HK-2 (cell line): Measurements from ENCODE around the gene ALDH3A1.
"Not testable (repeated sequence)": the region's sequence is repeated elsewhere in the genome, so short reads cannot be mapped to it uniquely, and the experiment has no call there.

Experiments
- DNase-seq: peaks from one replicate; pipeline ENCODE4 v3.0.0-alpha.2; 2018; ENCODE audit not compliant: unreplicated experiment

ALDH3A1 gene

DNA sequence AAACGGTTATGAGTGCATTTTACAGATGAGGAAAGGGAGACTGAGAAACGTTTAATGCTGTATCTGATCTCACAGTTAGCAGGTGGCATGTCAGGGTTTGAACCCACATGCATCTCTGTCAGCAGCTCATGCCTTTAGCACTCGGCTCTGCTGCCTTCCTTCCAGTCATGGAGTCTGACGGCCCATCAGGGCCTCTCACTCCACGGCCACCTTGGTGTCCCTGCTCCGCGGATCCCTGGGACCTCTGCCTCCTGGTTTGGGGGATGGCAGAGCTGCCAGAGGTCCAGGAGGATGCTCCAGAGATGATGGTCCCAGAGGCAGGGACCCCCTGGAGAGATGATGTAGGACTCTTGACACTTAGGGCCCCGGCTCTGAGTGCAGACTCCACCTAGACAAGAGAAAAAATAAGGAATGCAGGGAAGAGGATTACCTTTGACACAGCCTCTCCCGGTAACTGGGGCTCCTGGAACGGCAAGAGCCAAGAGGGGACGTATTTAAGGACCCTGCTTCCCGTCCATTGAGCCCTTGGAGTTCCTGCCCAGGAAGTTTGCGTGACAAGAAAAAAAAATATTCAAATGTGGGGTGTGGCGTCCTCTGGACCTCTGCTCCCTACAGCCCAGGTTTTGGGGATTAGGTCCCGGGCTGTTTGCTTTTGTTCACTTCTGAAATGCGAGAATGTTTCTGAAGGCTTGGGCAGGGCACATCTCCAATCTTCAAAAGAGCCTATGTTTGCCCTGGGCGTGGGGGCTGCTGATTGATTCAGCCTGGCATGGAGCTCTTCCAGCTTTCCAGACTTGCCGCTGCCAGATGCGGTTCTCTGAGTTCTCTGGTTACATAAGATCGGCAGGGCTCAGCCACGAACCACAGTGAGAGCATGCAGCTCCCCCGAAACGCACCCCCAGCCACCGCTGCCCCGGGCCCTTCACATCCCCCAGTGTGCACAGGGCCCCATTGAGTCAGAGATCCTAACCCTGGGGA is at the start of gene ALDH3A1:
Gene ALDH3A1 (minus strand): TSS at position 470 of the 978 bp plus-strand sequence. CDS start 3,169 bp downstream, outside the sequence.
- DNase-seq = no peak

DNA sequence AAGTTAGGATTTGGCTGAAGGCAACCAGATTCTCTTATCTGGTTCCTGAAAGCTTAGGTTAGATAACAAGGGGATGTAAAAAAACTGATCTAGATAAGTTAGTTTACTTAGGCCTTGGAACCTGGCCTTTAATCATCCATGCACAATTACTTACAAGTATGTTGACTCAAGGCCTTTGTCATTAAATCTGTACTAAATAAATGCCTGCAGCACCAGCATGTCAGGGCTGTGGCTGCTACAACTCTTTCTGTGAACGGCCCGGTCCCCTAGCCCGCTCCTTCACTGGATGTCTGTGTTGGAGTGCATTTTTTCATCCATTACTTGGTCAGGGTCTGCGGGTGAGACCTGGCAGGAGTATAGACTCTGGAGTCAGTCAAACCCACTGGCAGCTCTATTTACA is 48.4 kb upstream of the ALDH3A1 start:
- DNase-seq = no peak

DNA sequence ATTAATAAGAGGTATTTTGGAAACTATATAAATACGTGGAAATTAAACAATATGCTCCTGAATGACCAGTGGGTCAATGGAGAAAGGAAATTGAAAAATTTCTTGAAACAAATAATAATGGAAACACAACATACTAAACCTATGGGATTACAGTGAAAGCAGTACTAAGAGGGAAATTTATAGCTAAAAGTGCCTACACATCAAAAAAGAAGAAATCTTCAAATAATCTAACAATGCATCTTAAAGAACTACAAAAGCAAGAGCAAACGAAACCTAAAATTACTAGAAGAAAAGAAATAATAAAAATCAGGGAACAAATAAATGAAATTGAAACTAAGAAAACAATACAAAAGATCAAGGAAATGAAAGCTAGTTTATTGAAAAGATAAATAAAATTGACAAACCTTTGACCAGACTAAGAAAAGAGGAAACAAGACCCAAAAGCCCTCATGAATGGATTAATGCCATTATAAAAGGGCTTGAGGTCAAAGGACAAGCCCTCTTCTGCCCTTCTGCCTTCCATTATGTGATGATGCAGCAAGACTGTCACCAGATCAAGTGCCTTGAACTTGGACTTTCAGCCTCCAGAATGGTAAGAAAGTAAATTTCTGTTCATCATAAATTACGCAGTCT is 43.9 kb upstream of the ALDH3A1 start:
- DNase-seq = no peak

DNA sequence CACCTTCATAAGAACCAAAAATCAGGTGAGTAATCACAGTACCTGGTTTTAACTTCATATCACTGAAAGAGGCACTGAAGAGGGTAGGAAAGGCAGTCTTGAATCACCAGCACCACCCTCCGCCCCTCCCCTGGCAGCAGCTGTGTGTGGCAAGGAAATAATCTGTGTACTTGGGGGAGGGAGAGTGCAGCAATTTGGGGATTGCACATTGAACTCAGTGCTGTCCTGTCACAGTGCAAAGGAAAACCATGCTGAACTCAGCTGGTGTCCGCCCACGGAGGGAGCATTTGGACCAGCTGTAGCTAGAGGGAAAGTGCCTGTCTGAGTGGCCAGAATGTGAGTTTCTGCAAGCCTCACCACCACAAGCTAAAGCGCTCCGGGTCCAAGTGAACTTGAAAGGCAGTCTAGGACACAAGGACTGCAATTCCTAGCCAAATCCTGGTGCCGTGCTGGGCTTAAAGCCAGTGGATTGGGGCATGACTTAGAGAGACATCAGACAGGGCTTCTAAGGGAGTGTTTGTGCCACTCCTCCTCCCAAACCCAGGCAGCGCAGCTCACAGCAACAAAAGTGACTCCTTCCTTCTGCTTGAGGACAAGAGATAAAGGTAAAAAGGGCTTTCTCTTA is 39.7 kb upstream of the ALDH3A1 start:
- no peak for DNase-seq

DNA sequence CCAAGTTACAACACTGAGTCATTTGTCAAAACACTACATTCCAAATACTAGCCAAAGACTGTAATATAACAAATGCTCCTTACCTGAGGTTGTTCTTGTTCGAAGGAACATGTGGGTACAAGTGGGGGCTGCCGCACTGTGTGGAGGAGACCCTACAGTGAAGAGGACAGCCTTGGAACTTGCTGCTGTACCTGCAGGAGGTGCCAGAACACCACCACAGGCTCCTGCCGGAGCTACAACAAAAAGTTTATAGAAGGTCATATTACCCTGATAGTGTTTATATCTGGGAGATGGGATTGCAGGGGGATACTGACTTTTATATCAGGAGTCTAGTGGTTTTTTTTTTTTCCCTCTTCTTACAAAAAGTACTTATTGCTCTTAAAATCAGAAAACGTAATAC is 37.8 kb upstream of the ALDH3A1 start:
- no peak for DNase-seq

DNA sequence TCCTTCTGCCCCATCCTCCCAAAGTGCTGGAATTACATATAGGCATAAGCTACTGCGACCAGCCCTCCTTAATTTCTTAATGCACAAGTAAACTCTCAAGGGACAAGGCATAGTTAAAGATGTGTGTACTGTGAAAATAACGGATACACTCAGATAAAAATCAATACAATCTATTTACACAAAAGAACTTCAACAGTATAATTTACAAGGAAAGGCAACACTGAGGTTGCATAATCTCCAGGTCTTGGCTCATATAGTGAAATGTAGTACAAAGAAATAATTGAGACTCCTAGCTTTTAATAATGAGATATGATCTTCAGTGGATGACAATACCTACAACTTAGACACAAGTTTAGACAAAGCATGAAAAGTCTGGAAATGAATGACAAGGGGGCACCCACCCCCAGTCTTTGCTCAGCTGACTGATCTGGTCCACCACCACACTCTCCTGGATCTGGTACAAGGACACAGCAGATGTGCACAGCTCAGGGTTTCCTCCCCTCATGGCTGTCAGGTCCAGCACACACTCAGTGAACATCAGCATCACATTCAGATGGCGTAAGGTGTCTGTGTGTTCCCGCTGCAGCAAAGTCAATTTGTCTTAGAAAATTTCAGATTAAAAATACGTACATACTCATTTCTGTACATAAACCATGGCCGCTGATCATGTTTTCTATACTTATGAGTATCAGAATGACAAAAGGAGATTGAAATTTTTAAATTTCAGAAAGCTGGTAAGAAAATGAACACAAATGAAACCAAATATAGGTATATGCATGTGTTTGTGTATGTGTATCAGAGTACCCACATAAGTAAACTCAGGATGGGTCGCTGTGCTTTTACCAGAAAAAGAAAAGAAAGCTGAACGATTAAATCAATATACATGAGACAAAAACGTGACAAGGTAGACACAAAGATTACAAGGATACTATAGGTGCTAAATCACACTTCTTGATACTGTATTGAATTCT is 33.7 kb upstream of the ALDH3A1 start:
- no peak for DNase-seq

DNA sequence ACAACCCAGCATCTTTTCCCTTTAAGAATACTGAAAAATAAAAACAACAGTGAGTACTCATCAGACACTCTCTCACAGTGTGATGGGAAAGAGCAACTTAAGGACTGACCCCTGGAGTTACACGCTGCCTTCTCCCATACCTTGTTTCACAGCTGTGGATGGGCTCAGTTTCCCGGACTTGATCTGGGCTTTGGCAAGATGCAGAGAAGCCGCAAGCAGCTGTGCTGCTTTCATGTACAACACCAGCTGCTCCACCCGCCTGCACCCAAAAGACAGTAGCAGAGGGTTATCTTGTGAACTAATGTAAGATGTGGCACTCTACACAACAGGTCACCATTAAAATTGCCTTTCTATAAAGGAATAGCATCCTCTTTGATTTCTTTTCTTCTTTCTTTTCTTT is 32.7 kb upstream of the ALDH3A1 start:
- DNase-seq = no peak

DNA sequence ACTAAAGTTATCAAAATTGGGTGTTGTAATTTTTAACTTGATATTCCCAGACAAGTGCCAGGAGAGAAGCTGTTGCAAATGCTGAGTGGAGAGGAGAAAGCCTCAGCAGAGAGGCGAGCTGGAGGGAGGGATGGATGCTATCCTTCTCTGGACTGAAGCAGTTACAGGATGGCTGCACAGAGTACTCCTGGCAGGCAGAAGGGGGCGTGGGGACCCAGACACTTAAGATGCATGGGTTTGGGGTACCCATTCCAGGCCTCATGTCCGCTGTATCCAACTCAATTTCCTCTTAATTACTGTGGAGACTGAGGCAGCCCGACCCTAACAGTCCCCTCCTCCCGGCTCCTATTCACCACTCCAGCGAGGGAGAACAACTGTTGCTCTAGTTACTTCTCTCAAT is 25.4 kb upstream of the ALDH3A1 start:
- DNase-seq = no peak

DNA sequence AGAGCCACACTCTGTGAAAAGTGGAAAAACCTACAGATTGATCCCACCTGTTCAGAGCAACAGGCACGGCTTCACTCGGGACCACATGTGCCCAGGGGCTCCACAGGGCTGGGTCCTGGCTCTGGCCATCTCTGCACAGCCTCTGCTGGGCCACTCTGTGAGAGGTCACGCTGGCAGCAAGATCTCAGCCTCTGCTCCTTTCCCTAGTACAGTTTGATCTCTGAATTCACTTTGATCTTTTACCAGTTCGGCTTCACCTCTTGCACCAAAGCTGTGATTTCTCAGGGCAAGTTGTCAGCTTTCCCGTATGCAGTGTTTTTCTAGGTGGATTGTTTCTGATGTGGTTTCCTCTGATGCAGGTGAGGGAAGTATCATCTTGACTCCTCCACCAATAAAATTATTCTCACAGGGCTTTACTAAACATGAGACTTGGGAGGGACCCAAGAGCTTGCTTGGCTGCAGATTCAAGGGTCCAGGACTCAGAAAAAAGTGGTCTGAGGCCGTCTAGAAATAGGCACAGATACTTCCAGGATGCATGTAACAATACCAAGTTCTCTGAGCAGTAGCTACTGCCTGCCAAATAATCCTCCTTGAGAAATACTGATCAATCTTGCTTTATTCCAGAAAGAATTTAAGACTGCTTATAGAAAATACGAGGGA is 24.0 kb upstream of the ALDH3A1 start:
- DNase-seq = no peak

DNA sequence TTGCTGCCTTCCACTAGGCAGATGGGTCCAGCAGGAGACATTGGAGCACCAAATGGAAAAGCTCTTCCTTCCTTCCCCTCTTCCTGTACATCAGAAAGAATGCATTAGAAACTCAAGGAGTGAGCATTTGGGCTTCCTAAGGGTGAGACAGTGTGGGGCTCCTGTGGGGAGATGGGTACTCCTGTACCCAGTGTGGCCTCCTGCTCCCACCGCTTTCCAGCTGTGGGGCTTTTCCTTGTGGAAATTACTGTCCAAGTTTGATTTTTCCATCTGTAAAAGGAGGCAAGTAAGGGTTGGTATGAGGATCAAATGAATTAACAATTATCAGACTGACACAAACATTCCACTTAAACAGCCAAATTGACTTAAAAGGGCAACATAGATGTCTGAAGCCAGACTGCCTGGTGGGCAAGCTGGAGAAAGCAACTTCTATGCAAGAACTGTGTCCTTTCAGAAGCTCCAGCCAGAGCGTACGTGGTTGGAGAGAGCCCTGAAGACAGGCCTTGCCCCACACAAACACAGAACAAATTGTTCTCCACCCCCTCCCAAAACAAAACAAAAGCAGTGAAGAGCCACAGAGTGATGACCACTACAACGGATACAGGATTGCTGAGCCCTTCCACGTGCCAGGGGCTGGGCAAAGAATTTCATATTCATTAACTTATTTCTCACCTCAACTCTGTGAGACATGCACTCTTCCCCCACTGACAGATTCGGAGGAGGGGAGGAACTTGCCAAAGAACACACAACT is 23.1 kb upstream of the ALDH3A1 start:
- DNase-seq = no peak

DNA sequence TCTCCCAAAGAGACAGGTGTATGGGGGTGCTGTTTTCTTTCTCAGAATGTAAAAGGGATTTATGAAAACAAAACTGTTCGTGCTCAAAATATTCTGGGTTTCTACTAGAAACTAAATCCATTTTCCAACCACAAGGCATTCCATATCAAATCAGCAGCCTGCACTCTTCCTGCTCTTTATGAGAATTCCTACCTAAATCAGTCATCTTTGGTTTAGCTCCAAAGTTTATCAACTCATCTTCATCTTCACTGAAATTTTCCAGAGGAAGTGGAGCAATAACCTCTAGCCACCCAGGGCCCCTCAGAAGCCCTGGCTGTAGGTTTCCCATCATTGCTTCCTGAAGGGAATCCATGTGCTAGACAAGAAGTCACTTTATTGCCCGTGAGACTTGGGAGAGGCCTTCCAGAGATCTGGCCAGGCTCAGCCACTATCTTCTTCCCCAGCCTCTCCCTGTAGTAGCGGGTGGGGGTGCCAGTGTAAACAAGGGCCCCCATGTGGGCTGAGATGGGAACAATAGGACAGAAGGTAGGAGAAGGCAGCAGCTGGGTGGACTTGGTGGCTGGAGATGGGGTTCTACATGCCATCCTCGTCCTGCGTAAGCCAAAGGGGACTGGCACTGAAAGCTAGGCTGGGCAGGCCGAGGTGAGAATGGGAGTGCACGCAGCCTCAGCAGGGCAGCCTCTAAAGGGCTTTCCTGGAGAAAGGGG is 22.0 kb upstream of the ALDH3A1 start:
- no peak for DNase-seq

DNA sequence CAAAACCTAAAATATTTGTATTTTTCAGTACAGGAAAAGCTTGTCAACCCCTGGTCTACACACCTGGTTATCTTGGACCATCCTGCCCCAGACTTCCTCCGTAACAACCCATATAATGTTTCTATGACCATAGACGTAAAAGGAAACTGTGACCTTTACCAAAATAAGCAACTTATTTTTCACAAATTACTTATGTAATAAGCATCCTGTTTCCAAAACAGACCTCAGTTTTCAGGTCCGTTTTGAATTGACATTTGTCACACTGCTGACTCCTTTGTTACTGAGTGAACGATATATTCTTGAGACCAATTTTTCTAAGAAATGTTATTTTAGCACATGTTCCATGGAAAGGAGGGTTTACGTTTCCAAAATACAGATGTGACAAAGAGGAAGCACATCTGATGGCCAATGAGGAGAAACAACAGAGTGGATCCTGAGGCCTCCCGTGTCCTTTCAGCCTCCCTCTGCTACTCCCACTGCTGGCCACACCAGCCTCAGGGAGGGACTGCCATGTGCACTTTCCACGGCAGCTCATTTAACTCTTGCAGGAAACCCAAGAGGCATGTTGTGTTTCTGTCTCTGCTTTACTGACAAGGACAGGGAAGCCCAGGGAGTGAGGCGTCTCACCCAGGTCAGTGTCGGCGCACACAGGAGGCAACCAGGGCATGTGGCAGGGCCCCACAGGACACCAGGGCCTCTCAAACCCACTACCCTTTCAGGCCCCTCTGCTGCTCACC is 20.1 kb upstream of the ALDH3A1 start:
- DNase-seq = no peak

DNA sequence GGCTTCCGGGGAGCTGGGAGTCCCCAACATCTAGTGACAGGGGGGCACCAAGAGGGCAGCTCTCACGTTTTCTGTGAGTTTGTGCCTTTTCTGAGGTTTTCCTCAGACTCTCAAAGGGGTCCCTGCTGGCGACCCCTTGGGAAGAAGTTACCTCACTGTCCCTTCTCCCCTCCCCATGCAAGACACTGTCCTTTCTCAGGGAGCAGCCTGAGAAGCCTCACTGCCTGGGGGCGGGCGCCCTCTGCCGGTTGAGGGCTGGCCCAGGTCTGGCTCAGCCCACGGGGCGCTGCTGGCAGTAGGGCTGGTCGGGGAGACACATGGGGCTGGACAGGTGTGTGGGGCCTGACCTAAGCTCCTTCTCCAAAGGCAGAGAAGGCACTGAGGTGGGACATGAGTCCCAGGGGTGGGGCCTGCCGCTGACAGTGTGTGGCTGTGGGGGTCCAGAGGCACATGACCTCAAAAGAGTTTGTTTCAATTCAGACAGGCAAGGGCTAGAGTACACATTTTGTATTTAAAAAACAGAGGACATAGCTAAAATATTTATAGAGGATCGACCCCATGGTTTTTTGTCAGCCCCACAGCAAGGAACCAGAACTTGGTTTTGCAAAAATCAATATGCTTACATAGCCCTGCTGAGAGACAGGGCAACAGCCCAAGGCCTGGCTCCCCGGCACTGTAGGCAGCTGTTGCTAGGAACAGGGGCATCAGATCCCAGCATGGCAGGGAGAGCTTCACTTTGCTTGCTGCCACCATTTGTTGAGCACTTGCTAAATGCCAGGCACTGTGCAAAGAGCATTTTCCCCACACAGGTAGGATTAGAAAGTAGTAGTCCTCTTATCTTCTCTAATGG is 18.5 kb upstream of the ALDH3A1 start:
- peak; percentile 73 for DNase-seq

DNA sequence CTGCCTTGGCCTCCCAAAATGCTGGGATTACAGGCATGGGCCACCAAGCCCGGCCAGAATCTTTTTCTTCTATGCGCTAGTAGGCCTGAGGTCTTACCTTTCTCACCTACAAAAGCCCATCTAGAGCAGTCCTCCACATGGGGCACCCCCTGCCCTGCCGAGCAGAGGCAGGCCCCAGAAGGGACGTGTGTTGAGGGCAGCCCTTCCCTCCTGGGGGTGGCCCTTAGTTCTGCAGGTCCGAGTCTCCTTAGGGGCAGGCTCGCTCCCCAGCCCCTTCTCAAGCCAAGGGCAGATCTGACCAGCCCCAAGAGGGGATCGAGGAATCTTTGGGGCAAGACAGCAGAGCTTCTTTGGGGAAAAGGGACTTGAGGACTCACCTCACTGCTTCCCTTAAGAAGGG is 17.9 kb upstream of the ALDH3A1 start:
- DNase-seq = no peak

DNA sequence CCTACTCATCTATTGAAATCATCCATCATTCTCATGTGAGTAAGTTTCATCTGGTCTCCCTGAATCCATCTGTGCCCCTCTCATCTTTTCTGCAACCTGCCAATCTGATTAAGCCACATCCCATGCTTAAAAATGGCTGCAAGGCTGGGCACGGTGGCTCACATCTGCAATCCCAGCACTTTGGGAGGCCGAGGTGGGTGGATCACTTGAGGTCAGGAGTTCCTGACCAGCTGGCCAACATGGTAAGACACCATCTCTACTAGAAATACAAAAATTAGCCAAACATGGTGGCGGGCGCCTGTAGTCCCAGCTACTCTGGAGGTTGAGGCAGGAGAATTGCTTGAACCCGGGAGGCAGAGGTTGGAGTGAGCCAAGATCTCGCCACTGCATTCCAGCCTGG is 15.9 kb upstream of the ALDH3A1 start:
- not testable (repeated sequence) for DNase-seq

DNA sequence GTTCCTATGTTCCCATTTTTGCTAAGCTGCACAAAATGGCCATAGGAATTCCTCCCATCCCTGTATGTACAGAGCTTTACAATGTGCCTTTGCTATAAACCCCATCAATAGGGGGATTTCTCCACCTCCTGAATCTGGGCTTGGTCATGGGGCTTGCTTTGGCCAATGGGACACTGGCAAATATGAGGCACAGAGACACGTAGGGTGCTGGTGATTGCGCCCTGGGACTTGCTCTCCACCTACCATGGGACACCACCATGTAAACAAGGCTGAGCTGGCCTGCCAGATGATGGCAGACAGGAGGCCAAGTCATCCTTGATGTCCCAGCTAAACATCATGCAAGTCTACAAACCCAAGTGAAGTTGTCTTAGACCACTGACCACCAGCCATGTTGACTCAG is 15.3 kb upstream of the ALDH3A1 start:
- DNase-seq = no peak

DNA sequence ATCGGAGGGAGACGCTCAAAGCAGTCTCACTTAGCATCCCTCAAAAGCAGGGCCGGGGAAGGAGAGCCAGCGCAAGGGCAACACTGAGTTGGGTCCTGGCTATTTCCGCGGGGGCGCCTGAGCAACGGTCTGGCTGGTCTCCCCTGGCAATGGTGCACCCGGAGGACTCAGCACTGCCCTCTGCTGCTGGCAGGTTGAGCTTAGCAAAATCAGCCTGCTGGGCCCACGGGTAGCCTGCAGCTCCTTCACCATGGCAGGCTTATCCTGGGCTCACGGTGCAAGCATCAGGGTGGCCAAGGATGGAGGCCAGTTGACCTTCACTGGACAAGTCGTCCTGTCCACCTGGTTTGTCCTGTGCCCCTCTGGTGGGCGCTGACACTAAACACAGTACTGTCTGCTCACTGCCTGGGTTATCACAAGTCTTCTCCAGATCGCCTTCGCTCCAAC is 14.4 kb upstream of the ALDH3A1 start:
- no peak for DNase-seq

DNA sequence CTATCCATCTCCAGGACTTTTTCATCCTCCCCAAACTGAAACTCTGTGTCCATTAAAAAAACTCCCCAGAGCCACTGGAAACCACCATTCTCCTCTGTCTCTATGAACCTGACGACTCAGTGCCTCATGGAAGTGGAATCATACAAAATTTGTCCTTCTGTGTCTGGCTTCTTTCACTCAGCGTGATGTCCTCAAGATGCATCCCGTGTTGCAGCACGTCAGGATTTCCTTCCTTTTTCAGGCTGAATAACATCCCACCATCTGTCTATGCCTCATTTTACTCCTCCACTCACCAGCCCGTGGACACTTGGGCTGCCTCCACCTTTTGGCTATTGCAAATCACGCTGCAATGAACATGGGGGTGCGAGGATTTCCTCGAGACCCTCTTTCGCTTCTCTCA is 12.6 kb upstream of the ALDH3A1 start:
- DNase-seq = no peak
